ENCODE measurements around the gene PTPRD.

DNA sequence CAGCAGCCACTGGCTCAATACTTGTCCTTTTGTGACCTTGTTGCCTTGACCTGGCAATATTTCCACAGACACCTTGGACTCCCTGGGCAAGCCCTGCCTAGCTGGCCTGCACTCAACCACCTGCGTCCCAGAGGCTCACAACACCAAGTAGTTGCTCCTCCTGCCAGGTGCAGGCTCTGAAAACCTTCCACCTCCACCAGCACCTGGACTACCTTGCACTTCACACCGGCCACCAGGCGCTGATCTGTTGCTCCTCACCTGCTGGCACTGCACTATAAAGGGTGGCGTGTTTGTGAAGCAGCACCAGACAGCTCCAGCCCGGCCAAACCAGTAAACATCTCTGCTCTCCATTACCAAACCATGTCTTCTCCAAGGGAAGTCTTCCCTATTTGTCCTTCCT is 997.7 kb downstream of the PTPRD start:
- TF ChIP-seq EZH2 (IDR thresholded peaks at IDR 0.05) (no peak), FOXP2 (optimal IDR thresholded peaks at IDR 0.05; ENCODE audit: control extremely low read depth, extremely low read length, insufficient read depth) (no peak), POLR2AphosphoS5 (IDR thresholded peaks at IDR 0.05; ENCODE audit: borderline replicate concordance, low read depth, low read length) (no peak)
